OCI-LY1 (cell line): ENCODE data around the gene TMIE.

ENCODE experiments used
- CTCF ChIP-seq: fragments of 200-600 bp; sonication (generic), shearing (Covaris generic); IDR thresholded peaks from 2 replicates; pipeline ENCODE4 v1.5.1; 2017; ENCODE audit warnings: mild to moderate bottlenecking, antibody characterized with exemption, low read length, moderate library complexity, mixed read lengths
- EZH2 ChIP-seq: fragments of 200-600 bp; sonication (generic), shearing (Covaris generic); IDR thresholded peaks from 2 replicates; pipeline ENCODE4 v1.8.0; 2017; ENCODE audit warnings: borderline replicate concordance, mixed run types, mild to moderate bottlenecking, antibody characterized with exemption, low read length, moderate library complexity, mixed read lengths

- no peak for TF ChIP-seq CTCF
- TF ChIP-seq EZH2, result no peak
Observed at GRCh38 chr3:46692566-46692990, 8.6 kb upstream of the TMIE start.
